ENCODE results near the gene CDC27. TPM values are rescaled to one million over a fixed set of nuclear protein-coding genes. Genes with fewer than 3 reads are reported as not detected.
A peak's percentile ranks its signal among the peaks of the same experiment; 100 is the strongest.

CDC27 gene
- total RNA-seq, 3 donors from 2014 or later, result 63.2 to 73.7 (median 65.0) TPM

DNA sequence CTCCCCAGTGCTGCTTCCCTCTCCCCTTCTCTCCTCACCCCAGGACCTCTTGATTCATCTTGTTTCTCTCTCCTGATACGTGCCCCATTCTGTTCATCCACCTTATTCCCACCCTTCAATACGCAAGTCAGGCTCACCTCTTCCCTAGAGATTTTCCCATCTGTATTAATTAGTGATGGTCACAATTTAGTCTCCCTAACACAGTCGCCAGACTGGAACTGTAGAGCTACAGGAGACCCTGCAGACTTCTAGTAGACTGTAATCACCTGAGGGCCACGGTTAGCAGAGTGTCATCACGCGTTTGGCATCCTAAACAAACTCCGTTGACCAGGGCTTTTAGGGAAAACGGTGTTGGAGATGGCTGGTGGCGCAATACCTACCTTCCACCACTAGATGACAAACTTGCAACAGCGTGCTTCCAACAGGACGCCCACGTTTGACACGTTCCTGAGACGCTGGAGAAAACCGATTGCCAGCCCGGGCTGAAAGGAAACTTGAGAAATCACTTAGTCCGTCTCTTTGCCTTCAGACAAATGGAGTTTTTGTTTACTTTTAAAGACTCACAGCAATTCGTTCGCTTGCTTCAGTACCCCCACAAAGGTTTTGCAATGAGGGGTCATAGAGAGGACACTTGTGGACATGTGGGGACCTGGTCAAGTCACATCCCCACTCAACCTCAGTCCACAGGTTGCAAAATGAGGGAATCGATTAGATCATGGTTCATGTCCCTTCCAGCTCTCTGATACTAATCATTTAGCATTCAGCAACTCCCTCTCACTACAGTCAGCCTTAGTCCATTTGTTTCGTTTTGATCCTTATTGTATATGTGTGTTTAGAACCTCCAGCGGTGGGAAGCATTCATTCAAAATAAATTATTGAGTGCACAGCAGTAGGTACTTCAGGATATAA, 40.7 kb upstream of the CDC27 start:
- intact Hi-C loops (cut with DNase I; ENCODE audit: low total_unique reads), result no loop called here
- H3K9me3 ChIP-seq, result no peaks in the 10 kb centered on the region
- DNase-seq (ENCODE audit: low spot score in 2 of 2), result peak; percentile 83 to 88
- no peak for TF ChIP-seq POLR2A (IDR thresholded peaks at IDR 0.05)
- peak; percentile 75 to 93 (median 77) for TF ChIP-seq POLR2AphosphoS5 (IDR thresholded peaks at IDR 0.05)
- TF ChIP-seq, protein P1, sequence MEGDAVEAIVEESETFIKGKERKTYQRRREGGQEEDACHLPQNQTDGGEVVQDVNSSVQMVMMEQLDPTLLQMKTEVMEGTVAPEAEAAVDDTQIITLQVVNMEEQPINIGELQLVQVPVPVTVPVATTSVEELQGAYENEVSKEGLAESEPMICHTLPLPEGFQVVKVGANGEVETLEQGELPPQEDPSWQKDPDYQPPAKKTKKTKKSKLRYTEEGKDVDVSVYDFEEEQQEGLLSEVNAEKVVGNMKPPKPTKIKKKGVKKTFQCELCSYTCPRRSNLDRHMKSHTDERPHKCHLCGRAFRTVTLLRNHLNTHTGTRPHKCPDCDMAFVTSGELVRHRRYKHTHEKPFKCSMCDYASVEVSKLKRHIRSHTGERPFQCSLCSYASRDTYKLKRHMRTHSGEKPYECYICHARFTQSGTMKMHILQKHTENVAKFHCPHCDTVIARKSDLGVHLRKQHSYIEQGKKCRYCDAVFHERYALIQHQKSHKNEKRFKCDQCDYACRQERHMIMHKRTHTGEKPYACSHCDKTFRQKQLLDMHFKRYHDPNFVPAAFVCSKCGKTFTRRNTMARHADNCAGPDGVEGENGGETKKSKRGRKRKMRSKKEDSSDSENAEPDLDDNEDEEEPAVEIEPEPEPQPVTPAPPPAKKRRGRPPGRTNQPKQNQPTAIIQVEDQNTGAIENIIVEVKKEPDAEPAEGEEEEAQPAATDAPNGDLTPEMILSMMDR (IDR thresholded peaks at IDR 0.05), result peak; percentile 98 to 99 (median 98)
- no peaks in the 10 kb centered on the region for H3K27me3 ChIP-seq
- H3K27ac ChIP-seq, result peak overlapping the region; percentile 69 to 70
- H3K4me3 ChIP-seq, result peak overlapping the region; percentile 10 to 55 (median 32)
- H3K4me1 ChIP-seq, result peaks cover 0 to 3% of the 10 kb centered on the region in 2 donors
- H3K36me3 ChIP-seq, result no peaks in the 10 kb centered on the region

DNA sequence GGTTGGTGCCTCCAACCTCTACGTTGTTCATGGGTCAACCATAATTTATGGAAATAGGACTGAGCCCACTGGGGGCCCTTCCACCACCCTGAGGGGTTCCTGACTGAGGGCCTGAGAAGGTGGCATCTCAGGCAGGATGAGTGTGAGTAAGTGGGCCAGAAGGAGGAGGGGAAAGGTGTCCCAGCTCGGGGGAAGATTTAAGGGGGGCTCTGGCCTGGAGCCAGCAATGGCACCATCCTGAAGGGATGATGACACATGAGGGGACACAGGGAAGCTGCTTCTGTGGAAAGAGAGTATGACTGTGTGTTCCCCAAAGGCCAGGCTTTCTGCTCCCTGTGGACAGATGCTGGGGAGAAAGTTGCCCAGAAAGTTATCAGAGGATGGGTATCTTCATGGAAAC, 38.8 kb upstream of the CDC27 start:
- DNase-seq (ENCODE audit: low spot score in 2 of 2), result no peak
- Histone ChIP-seq H3K9me3 (no peaks in the 10 kb centered on the region), H3K27me3 (no peaks in the 10 kb centered on the region), H3K4me1 (peaks cover 0 to 3% of the 10 kb centered on the region in 2 donors), H3K27ac (no peak overlapping the region), H3K4me3 (no peak overlapping the region), H3K36me3 (no peaks in the 10 kb centered on the region)
- intact Hi-C loops (cut with DNase I; ENCODE audit: low total_unique reads), result loop anchor here (1.0 kb wide), 1 partner anchor 84 kb away; no protein-coding TSS in a partner anchor
- TF ChIP-seq POLR2AphosphoS5 (IDR thresholded peaks at IDR 0.05), result no peak
- TF ChIP-seq, protein P1 (IDR thresholded peaks at IDR 0.05), result no peak
- TF ChIP-seq POLR2A (IDR thresholded peaks at IDR 0.05), result no peak

DNA sequence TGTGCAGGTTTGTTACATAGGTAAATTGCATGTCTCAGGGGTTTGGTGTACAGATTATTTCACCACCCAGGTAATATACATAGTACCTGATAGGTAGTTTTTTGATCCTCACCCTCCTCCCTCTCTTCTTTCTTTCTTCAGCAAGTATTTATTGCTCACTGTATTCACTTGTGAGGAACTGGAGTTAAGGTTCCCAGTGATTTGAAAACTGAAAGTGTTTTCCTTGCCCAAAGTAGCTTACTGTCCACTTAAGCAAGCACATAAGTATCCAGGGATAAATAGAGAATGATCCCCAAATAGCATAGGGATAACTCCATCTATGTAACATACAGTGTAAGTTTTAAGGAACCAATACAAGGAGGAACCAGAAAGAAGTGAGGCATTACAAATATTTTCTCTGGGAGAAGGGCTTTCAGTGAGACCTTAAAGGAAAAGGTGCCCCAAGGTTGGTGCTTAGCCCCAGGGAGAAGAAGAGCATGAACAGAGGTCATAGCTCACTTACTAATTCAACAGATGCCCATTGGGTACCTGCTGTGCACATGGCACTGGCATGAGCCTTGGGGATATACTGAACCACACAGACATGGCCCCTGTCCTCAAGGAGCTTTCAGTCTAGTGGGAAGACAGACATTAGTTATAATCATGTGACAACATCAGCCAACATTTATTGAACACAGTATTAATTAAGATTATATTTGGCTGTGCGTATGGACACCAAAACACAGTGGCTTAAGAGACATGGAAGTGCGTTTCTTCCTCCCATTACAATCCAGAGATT, 37.0 kb upstream of the CDC27 start:
- intact Hi-C loops (cut with DNase I; ENCODE audit: low total_unique reads), result no loop called here
- no peak for DNase-seq (ENCODE audit: low spot score in 2 of 2)
- H3K9me3 ChIP-seq, result no peaks in the 10 kb centered on the region
- no peak overlapping the region for H3K4me3 ChIP-seq
- peaks cover 0 to 3% of the 10 kb centered on the region in 2 donors for H3K4me1 ChIP-seq
- peak overlapping the region; percentile 77 to 87 for H3K27ac ChIP-seq
- no peaks in the 10 kb centered on the region for H3K36me3 ChIP-seq
- TF ChIP-seq, protein P1 (IDR thresholded peaks at IDR 0.05), result no peak
- TF ChIP-seq POLR2A (IDR thresholded peaks at IDR 0.05) (no peak), POLR2AphosphoS5 (IDR thresholded peaks at IDR 0.05) (no peak)
- no peaks in the 10 kb centered on the region for H3K27me3 ChIP-seq

DNA sequence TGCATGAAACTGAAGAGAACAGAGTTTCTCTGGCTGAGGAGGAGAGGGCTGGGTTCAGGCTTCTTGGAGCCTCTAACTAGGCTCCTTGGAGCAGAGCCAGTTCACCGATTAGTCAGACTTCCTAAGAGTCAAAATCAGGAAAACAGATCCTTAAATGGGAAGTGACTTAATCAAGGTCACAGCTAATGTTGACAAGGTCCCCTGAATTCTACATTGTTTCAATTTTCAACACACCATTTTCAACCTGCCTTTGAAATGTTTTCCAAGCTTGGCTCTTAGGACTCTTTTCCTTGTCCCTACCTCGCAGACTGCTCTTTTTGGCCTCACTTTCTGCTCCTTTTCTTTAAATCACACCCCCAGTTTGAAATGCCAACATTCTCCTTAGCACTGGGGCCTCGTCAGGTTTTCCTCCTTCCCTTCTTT, 36.4 kb upstream of the CDC27 start:
- H3K36me3 ChIP-seq, result no peaks in the 10 kb centered on the region
- peak overlapping the region; percentile 77 to 87 for H3K27ac ChIP-seq
- H3K4me3 ChIP-seq, result no peak overlapping the region
- H3K27me3 ChIP-seq, result no peaks in the 10 kb centered on the region
- intact Hi-C loops (cut with DNase I; ENCODE audit: low total_unique reads), result no loop called here
- no peak for DNase-seq (ENCODE audit: low spot score in 2 of 2)
- no peak for TF ChIP-seq POLR2A (IDR thresholded peaks at IDR 0.05)
- TF ChIP-seq, protein P1 (IDR thresholded peaks at IDR 0.05), result no peak
- peak in 1 of 3 donors; percentile 30 for TF ChIP-seq POLR2AphosphoS5 (IDR thresholded peaks at IDR 0.05)
- peaks cover 0 to 3% of the 10 kb centered on the region in 2 donors for H3K4me1 ChIP-seq
- no peaks in the 10 kb centered on the region for H3K9me3 ChIP-seq

Data from breast epithelium (tissue), 4 donors.